Measurements from ENCODE around the gene C1orf105. TPM values are rescaled to one million over a fixed set of nuclear protein-coding genes. Genes with fewer than 3 reads are reported as not detected.

Gene C1orf105
- total RNA-seq, 2 experiments from 2014 or later, result not detected

- H3K9me3 Mint-ChIP-seq (ENCODE audit: insufficient read depth), result no peaks in the 10 kb centered on the region
- H3K27me3 Mint-ChIP-seq (ENCODE audit: low read depth), result peaks cover 15% of the 10 kb centered on the region
- no peaks in the 10 kb centered on the region for H3K36me3 Mint-ChIP-seq (ENCODE audit: low read depth)
- H3K27ac Mint-ChIP-seq, result no peak overlapping the region
- ATAC-seq (no peak), DNase-seq (no peak)
- H3K4me1 Mint-ChIP-seq (ENCODE audit: low read depth), result no peaks in the 10 kb centered on the region
- CTCF ChIA-PET, result no interaction called here
- no peak overlapping the region for H3K4me3 Mint-ChIP-seq
- POLR2A ChIA-PET, result no interaction called here
These were observed 95.4 kb downstream of the C1orf105 start for GRCh38 chr1:172515927-172516326.

GRCh38 chr1:172517081-172517480 lies 96.6 kb downstream of the C1orf105 start:
- Mint-ChIP-seq H3K4me3 (no peak overlapping the region), H3K27ac (no peak overlapping the region), H3K27me3 (ENCODE audit: low read depth) (peaks cover 13% of the 10 kb centered on the region), H3K36me3 (ENCODE audit: low read depth) (no peaks in the 10 kb centered on the region), H3K9me3 (ENCODE audit: insufficient read depth) (no peaks in the 10 kb centered on the region), H3K4me1 (ENCODE audit: low read depth) (no peaks in the 10 kb centered on the region)
- POLR2A ChIA-PET, result no interaction called here
- ATAC-seq (no peak), DNase-seq (no peak)
- CTCF ChIA-PET, result no interaction called here

GRCh38 chr1:172517545-172517944 lies 97.1 kb downstream of the C1orf105 start:
- POLR2A ChIA-PET, result no interaction called here
- DNase-seq (no peak), ATAC-seq (no peak)
- no peak overlapping the region for H3K27ac Mint-ChIP-seq
- H3K36me3 Mint-ChIP-seq (ENCODE audit: low read depth), result no peaks in the 10 kb centered on the region
- CTCF ChIA-PET, result no interaction called here
- no peaks in the 10 kb centered on the region for H3K9me3 Mint-ChIP-seq (ENCODE audit: insufficient read depth)
- H3K4me3 Mint-ChIP-seq, result no peak overlapping the region
- H3K27me3 Mint-ChIP-seq (ENCODE audit: low read depth), result peaks cover 11% of the 10 kb centered on the region
- no peaks in the 10 kb centered on the region for H3K4me1 Mint-ChIP-seq (ENCODE audit: low read depth)

Other genes with a start within 250 kb of the C1orf105 start
- 10 to 100 TPM; 25.4 to 27.0 TPM for gene PIGC, start 23.4 kb downstream of the C1orf105 start, total RNA-seq
- 10 to 100 TPM; 38.4 to 42.6 TPM for gene SUCO, start 112.5 kb downstream of the C1orf105 start, total RNA-seq
- gene FASLG, start 238.4 kb downstream of the C1orf105 start, total RNA-seq, result 1 to 10 TPM; 6.2 to 6.5 TPM

Data from activated CD8-positive, alpha-beta T cell treated with anti-CD3 and anti-CD28 coated beads, Interleukin-2, amount 10 ng/mL, durations not matched to agents 7 days and 5 days (primary cell).